ENCODE data around the gene CFAP69. TPM values are rescaled to one million over a fixed set of nuclear protein-coding genes. Genes with fewer than 3 reads are reported as not detected.
A peak's percentile ranks its signal among the peaks of the same experiment; 100 is the strongest.

CFAP69 gene
- total and polyA plus RNA-seq, 10 of the 15 experiments (the other 5 are each of a cell fraction or from before 2014, with no cell fraction given): 0.11 to 3.1 (median 0.48) TPM; not detected in 1

DNA sequence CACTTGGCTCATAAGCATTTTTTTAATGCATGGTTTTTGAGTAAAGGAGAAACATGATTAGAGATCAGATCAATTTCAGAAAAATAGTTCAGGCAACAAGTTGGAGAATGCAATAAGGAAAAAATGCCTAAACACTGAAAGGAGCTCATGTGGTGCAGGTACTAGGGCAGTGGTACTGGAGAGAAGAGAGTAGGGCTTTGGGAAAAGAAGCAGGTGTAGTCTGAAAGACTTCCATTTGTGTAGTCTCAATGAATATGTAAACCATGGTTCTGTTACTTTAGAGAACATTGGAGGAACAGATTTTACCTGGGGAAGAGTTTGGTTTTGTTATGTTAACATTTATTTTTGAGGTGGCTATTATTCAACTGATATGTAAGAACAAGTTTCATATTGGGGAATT, 107.0 kb downstream of the CFAP69 start:
- in situ Hi-C loops (cut with MboI): no loop called here
- POLR2A ChIA-PET: interaction anchor here (0.6 to 0.9 kb wide), 3 partner anchors 12 to 255 kb away, joined by 3 to 4 read pairs (median 3); no protein-coding TSS in a partner anchor
- no peaks in the 10 kb centered on the region for H3K27me3 ChIP-seq (replicated peaks in 1 of 2; ENCODE audit: control insufficient read depth in 2 of 2, insufficient read depth in 2 of 2, low read length in 1 of 2)
- ATAC-seq (no peak), DNase-seq (ENCODE audit: low read depth, low spot score) (no peak), FAIRE-seq (peak; percentile 41)
- H3K36me3 ChIP-seq (ENCODE audit: control insufficient read depth in 2 of 2, insufficient read depth in 2 of 2, low read length in 1 of 2): peaks cover 0 to 9% of the 10 kb centered on the region in 2 experiments
- RAD21 ChIA-PET (ENCODE audit: unreplicated experiment): interaction anchor here (0.7 kb wide), 1 partner anchor 77 kb away, joined by 3 read pairs; no protein-coding TSS in a partner anchor
- H4K20me1 ChIP-seq (ENCODE audit: control insufficient read depth, insufficient read depth): no peaks in the 10 kb centered on the region
- CTCF ChIA-PET: no interaction called here
- H3K4me2 ChIP-seq (ENCODE audit: control insufficient read depth, insufficient read depth): no peak overlapping the region
- no peak overlapping the region for H3K4me3 ChIP-seq
- peaks cover 1% of the 10 kb centered on the region for H3K9me3 ChIP-seq (replicated peaks; ENCODE audit: control insufficient read depth, insufficient read depth, low read length)
- BruUV-seq (replicated peaks): no TSS peak
- H3K79me2 ChIP-seq (ENCODE audit: control insufficient read depth, insufficient read depth, low read length): peaks cover 24% of the 10 kb centered on the region
- no peak overlapping the region for H3K27ac ChIP-seq (ENCODE audit: control insufficient read depth, insufficient read depth)
- intact Hi-C loops (cut with micrococcal nuclease; ENCODE audit: unreplicated experiment): no loop called here
- no peak overlapping the region for H3K9ac ChIP-seq (ENCODE audit: control insufficient read depth, insufficient read depth, low read length)
- H2AFZ ChIP-seq (ENCODE audit: control insufficient read depth, low read depth, low read length): no peak overlapping the region
- SMC1A ChIA-PET (ENCODE audit: uncharacterized antibody, unreplicated experiment): interaction anchor here (0.6 to 1.2 kb wide), 4 partner anchors 21 to 855 kb away, joined by 3 to 4 read pairs (median 4); no protein-coding TSS in a partner anchor
- peaks cover 6% of the 10 kb centered on the region; the same call in 1 of the 2 replicates for H3K4me1 ChIP-seq (ENCODE audit: control insufficient read depth, insufficient read depth, low read length)
- TF ChIP-seq IRF4 (IDR thresholded peaks at IDR 0.05; ENCODE audit: low read depth, low read length): no peak
- no peak for TF ChIP-seq SUPT20H (IDR thresholded peaks at IDR 0.05; ENCODE audit: borderline replicate concordance, control insufficient read depth, low read depth, low read length)
- TF ChIP-seq RAD21 (IDR thresholded peaks at IDR 0.05; ENCODE audit: insufficient read depth, low read depth, low read length): no peak
- TF ChIP-seq CHD4 (IDR thresholded peaks at IDR 0.05): no peak
- TF ChIP-seq, protein P1, sequence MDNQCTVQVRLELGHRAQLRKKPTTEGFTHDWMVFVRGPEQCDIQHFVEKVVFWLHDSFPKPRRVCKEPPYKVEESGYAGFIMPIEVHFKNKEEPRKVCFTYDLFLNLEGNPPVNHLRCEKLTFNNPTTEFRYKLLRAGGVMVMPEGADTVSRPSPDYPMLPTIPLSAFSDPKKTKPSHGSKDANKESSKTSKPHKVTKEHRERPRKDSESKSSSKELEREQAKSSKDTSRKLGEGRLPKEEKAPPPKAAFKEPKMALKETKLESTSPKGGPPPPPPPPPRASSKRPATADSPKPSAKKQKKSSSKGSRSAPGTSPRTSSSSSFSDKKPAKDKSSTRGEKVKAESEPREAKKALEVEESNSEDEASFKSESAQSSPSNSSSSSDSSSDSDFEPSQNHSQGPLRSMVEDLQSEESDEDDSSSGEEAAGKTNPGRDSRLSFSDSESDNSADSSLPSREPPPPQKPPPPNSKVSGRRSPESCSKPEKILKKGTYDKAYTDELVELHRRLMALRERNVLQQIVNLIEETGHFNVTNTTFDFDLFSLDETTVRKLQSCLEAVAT (IDR thresholded peaks at IDR 0.05): no peak
- TF ChIP-seq, protein P2, sequence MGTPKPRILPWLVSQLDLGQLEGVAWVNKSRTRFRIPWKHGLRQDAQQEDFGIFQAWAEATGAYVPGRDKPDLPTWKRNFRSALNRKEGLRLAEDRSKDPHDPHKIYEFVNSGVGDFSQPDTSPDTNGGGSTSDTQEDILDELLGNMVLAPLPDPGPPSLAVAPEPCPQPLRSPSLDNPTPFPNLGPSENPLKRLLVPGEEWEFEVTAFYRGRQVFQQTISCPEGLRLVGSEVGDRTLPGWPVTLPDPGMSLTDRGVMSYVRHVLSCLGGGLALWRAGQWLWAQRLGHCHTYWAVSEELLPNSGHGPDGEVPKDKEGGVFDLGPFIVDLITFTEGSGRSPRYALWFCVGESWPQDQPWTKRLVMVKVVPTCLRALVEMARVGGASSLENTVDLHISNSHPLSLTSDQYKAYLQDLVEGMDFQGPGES (IDR thresholded peaks at IDR 0.05): no peak
- TF ChIP-seq ASH2L (IDR thresholded peaks at IDR 0.05; ENCODE audit: borderline replicate concordance, low read depth): no peak
- TF ChIP-seq, protein P3, sequence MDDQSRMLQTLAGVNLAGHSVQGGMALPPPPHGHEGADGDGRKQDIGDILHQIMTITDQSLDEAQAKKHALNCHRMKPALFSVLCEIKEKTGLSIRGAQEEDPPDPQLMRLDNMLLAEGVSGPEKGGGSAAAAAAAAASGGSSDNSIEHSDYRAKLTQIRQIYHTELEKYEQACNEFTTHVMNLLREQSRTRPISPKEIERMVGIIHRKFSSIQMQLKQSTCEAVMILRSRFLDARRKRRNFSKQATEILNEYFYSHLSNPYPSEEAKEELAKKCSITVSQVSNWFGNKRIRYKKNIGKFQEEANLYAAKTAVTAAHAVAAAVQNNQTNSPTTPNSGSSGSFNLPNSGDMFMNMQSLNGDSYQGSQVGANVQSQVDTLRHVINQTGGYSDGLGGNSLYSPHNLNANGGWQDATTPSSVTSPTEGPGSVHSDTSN (IDR thresholded peaks at IDR 0.05; ENCODE audit: insufficient replicate concordance, low read depth, low read length): no peak
- TF ChIP-seq, protein P4, sequence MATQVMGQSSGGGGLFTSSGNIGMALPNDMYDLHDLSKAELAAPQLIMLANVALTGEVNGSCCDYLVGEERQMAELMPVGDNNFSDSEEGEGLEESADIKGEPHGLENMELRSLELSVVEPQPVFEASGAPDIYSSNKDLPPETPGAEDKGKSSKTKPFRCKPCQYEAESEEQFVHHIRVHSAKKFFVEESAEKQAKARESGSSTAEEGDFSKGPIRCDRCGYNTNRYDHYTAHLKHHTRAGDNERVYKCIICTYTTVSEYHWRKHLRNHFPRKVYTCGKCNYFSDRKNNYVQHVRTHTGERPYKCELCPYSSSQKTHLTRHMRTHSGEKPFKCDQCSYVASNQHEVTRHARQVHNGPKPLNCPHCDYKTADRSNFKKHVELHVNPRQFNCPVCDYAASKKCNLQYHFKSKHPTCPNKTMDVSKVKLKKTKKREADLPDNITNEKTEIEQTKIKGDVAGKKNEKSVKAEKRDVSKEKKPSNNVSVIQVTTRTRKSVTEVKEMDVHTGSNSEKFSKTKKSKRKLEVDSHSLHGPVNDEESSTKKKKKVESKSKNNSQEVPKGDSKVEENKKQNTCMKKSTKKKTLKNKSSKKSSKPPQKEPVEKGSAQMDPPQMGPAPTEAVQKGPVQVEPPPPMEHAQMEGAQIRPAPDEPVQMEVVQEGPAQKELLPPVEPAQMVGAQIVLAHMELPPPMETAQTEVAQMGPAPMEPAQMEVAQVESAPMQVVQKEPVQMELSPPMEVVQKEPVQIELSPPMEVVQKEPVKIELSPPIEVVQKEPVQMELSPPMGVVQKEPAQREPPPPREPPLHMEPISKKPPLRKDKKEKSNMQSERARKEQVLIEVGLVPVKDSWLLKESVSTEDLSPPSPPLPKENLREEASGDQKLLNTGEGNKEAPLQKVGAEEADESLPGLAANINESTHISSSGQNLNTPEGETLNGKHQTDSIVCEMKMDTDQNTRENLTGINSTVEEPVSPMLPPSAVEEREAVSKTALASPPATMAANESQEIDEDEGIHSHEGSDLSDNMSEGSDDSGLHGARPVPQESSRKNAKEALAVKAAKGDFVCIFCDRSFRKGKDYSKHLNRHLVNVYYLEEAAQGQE (IDR thresholded peaks at IDR 0.05; ENCODE audit: low read depth, low read length): no peak
- TF ChIP-seq SMAD1 (IDR thresholded peaks at IDR 0.05; ENCODE audit: low read depth, partially characterized antibody): no peak
- no peak for TF ChIP-seq CEBPB (IDR thresholded peaks at IDR 0.05; ENCODE audit: borderline replicate concordance in 1 of 2, low read depth in 2 of 2, low read length in 2 of 2)
- no peak for TF ChIP-seq MXI1 (IDR thresholded peaks at IDR 0.05; ENCODE audit: low read depth, low read length)
- TF ChIP-seq RUNX3 (IDR thresholded peaks at IDR 0.05; ENCODE audit: low read length): no peak
- no peak for TF ChIP-seq FOXK2 (IDR thresholded peaks at IDR 0.05)

Data from GM12878 (cell line).